ENCODE measurements around the gene TSPEAR. TPM values are rescaled to one million over a fixed set of nuclear protein-coding genes. Genes with fewer than 3 reads are reported as not detected.
A peak's percentile ranks its signal among the peaks of the same experiment; 100 is the strongest.

Gene TSPEAR
- total RNA-seq, 1 donor from 2014 or later, result 0.15 TPM

- peaks cover 1% of the 10 kb centered on the region for H3K36me3 Mint-ChIP-seq (ENCODE audit: low read depth)
- H3K4me1 Mint-ChIP-seq (ENCODE audit: low read depth), result peaks cover 18% of the 10 kb centered on the region
- peaks cover 68% of the 10 kb centered on the region for H3K27me3 Mint-ChIP-seq (ENCODE audit: low read depth)
- TF ChIP-seq CTCF (IDR thresholded peaks at IDR 0.05), result no peak
- peaks cover 3% of the 10 kb centered on the region for H3K9me3 Mint-ChIP-seq (ENCODE audit: low read depth)
- no peak overlapping the region for H3K4me3 Mint-ChIP-seq (ENCODE audit: unreplicated experiment)
- peak; percentile 63 for DNase-seq (ENCODE audit: low spot score)
- H3K27ac Mint-ChIP-seq (ENCODE audit: unreplicated experiment), result no peak overlapping the region
Measured at GRCh38 chr21:44710294-44710665, 1.1 kb downstream of the TSPEAR start.

GRCh38 chr21:44709426-44710293, 1.7 kb downstream of the TSPEAR start:
- peak; percentile 78 for DNase-seq (ENCODE audit: low spot score)
- no peak overlapping the region for H3K27ac Mint-ChIP-seq (ENCODE audit: unreplicated experiment)
- no peak for TF ChIP-seq CTCF (IDR thresholded peaks at IDR 0.05)
- peaks cover 18% of the 10 kb centered on the region for H3K4me1 Mint-ChIP-seq (ENCODE audit: low read depth)
- peaks cover 3% of the 10 kb centered on the region for H3K9me3 Mint-ChIP-seq (ENCODE audit: low read depth)
- H3K27me3 Mint-ChIP-seq (ENCODE audit: low read depth), result peaks cover 70% of the 10 kb centered on the region
- H3K4me3 Mint-ChIP-seq (ENCODE audit: unreplicated experiment), result no peak overlapping the region
- H3K36me3 Mint-ChIP-seq (ENCODE audit: low read depth), result peaks cover 1% of the 10 kb centered on the region

DNA sequence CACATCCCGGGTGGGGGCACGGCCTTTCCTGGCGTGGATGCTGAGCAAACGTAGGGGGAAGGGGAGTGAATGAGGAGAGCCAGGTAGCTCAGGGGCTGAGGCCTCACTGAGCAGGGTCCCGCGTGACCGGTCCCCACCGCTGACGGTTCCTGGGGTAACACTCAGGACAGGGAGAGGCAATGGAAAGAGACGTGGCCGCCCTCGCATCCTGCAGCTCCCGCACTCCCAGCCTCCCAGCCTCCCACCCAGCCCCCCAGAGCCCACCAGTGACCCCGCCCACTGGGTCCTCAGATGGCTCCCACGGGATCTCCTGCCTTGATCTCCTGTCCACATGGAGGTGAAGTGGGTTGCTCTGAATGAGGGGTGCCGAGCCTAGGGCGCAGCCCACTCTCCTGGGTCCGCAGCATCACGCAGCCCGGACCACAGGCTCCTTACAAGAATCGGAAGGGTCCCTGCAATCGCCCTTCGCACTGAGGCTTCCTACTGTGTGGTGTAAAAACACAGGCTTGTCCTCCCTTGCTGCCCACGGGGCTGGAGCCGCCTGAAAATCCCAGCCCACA, 2.4 kb downstream of the TSPEAR start:
- Mint-ChIP-seq H3K36me3 (ENCODE audit: low read depth) (peaks cover 1% of the 10 kb centered on the region), H3K27me3 (ENCODE audit: low read depth) (peaks cover 72% of the 10 kb centered on the region), H3K4me3 (ENCODE audit: unreplicated experiment) (no peak overlapping the region), H3K4me1 (ENCODE audit: low read depth) (peaks cover 18% of the 10 kb centered on the region), H3K9me3 (ENCODE audit: low read depth) (peaks cover 3% of the 10 kb centered on the region), H3K27ac (ENCODE audit: unreplicated experiment) (no peak overlapping the region)
- DNase-seq (ENCODE audit: low spot score), result peak; percentile 82
- TF ChIP-seq CTCF (IDR thresholded peaks at IDR 0.05), result no peak

- H3K4me1 Mint-ChIP-seq (ENCODE audit: low read depth), result peaks cover 18% of the 10 kb centered on the region
- H3K36me3 Mint-ChIP-seq (ENCODE audit: low read depth), result peaks cover 1% of the 10 kb centered on the region
- DNase-seq (ENCODE audit: low spot score), result no peak
- H3K27me3 Mint-ChIP-seq (ENCODE audit: low read depth), result peaks cover 68% of the 10 kb centered on the region
- no peak for TF ChIP-seq CTCF (IDR thresholded peaks at IDR 0.05)
- H3K27ac Mint-ChIP-seq (ENCODE audit: unreplicated experiment), result no peak overlapping the region
- H3K4me3 Mint-ChIP-seq (ENCODE audit: unreplicated experiment), result no peak overlapping the region
- H3K9me3 Mint-ChIP-seq (ENCODE audit: low read depth), result peaks cover 3% of the 10 kb centered on the region
Measured at GRCh38 chr21:44708213-44708865, 3.0 kb downstream of the TSPEAR start.

All from chondrocyte (in vitro differentiated cells).